Lower leg skin (tissue), 4 donors: Measurements from ENCODE around the gene LMF1. TPM values are rescaled to one million over a fixed set of nuclear protein-coding genes. Genes with fewer than 3 reads are reported as not detected.

ENCODE experiments used
- DNase-seq, 2 donors: peaks; one replicate each; pipeline ENCODE4 v3.0.0-alpha.2; 2019; ENCODE audit warnings: low spot score in 2 of 2
- H3K4me3 ChIP-seq: fragments of 200-600 bp; sonication (generic); 2 replicates; pipeline ENCODE4 v1.5.1; 2017; ENCODE audit warnings: mild to moderate bottlenecking, low read depth; ENCODE audit not compliant: poor library complexity, severe bottlenecking
- POLR2A ChIP-seq, 2 donors: fragments of 450-650 bp; IDR thresholded peaks; one replicate each; pipeline ENCODE4 v1.6.1; 2016 to 2017; ENCODE audit warnings: antibody characterized with exemption in 2 of 2, mild to moderate bottlenecking in 1 of 2, moderate library complexity in 1 of 2
- WGBS, 2 donors: methylation state at CpG; one replicate each; pipeline ENCODE4 v1.1.5; 2018; 5-methylcytosine and 5-hydroxymethylcytosine counted together
- intact Hi-C: fragments of 100-400 bp; cut with DNase I; formaldehyde crosslinking; loops from one replicate; pipeline ENCODE4 v1.15.0; 2023; ENCODE audit warnings: low total_unique reads
- total RNA-seq, 4 donors: library from RNA; depleted of rRNA; stranded (reverse); fragments of >200 nt; gene quantifications; one replicate each; pipeline ENCODE4 v1.1.0, GENCODE V29; 2016
- TF ChIP-seq, protein P1 (sequence below), 3 donors: fragments of 450-650 bp; IDR thresholded peaks; one replicate each; pipeline ENCODE4 v1.5.1; 2016; ENCODE audit warnings: antibody characterized with exemption in 3 of 3, mild to moderate bottlenecking in 3 of 3, moderate library complexity in 2 of 3

LMF1 gene
- total RNA-seq, 4 donors from 2014 or later, result 31.3 to 68.3 (median 50.3) TPM

DNA sequence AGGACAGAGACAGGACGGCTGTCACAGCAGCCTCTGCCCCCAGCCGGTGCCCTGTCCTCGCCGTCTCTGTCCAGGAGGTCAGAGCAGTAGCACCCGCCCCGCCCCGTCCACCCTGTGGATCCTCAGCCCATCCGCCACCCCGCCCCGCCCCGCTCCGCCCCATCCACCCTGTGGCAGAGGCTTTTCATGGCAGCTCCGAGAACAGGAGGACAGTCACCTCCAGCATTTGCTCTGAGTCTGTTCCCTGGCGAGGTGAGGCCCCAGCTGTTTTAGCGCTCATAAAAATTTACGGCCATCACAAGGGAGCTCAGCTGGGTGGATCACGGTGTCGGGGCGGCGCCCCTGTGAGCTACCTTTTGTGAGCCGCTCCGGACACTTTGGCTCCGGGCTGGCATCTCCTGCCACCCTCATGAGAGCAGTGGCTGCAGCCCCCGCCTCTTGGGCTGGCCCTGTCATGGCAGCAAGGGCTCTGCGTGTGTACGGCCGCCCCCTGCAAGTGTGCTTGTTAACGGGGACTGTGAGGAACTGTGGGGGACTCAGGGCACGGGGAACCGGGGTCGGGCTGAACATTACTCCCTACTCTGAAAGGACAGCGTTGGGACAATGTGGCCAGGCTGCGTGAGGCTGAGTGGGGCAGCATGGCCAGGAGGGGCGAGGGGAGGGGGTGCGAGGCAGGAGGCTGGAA is 138.0 kb downstream of the LMF1 start:
- WGBS, 2 donors, result 51 to 65% methylated on average over 20 to 32 of the region's 35 CpGs

DNA sequence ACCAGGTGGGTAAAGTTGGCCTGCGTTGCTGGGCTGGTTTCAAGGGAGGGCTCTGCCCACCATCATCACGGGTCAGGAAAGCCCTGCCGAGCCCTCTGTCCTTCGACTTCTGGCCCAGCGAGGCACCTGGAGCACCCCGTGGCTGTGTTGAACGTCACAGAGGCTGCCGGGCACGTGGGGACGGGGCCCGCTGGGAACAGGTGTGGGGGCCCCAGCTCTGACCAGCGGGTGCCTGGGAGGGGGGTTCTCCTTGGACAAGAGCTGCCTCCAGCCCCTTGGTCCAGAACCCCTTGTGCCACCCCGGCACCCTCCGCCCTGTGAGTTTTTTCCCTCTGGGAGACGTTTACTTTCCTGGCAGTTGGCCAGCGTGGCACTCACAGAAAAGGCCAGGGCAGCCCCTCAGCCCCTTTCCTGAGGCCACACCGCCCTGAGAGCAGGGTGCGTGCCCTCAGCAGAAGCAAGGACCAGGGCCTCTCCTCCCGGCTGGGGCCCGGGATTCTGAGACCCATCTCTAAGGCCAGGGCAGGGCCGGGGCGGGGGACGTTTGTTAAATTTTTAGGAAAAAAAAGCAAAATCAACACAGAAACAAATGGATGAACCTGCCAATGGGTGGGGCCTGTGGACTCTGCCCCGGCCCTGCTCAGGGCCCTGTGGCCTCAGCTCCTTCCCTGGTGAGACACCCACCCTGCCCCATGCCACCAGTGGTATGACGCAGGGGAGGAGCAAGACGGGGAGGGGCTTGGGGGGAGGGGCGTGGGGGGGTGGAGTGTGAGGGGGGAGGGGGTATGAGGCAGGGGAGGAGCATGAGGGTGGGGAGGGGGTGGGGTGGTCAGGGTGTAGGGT is 139.0 kb downstream of the LMF1 start:
- no peak overlapping the region for H3K4me3 ChIP-seq
- intact Hi-C loops, result loop anchor here (10.0 kb wide), 1 partner anchor 353 kb away; no protein-coding TSS in a partner anchor
- no peak for DNase-seq
- 63 to 72% methylated on average over 15 to 21 of the region's 27 CpGs for WGBS, 2 donors
- TF ChIP-seq POLR2A (IDR thresholded peaks at IDR 0.05), result no peak
- TF ChIP-seq, protein P1, sequence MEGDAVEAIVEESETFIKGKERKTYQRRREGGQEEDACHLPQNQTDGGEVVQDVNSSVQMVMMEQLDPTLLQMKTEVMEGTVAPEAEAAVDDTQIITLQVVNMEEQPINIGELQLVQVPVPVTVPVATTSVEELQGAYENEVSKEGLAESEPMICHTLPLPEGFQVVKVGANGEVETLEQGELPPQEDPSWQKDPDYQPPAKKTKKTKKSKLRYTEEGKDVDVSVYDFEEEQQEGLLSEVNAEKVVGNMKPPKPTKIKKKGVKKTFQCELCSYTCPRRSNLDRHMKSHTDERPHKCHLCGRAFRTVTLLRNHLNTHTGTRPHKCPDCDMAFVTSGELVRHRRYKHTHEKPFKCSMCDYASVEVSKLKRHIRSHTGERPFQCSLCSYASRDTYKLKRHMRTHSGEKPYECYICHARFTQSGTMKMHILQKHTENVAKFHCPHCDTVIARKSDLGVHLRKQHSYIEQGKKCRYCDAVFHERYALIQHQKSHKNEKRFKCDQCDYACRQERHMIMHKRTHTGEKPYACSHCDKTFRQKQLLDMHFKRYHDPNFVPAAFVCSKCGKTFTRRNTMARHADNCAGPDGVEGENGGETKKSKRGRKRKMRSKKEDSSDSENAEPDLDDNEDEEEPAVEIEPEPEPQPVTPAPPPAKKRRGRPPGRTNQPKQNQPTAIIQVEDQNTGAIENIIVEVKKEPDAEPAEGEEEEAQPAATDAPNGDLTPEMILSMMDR (IDR thresholded peaks at IDR 0.05), result no peak

More for the DNA sequence above, 138.0 kb downstream of the LMF1 start:
- TF ChIP-seq, protein P1 (IDR thresholded peaks at IDR 0.05), result no peak
- TF ChIP-seq POLR2A (IDR thresholded peaks at IDR 0.05), result no peak
- no peak for DNase-seq
- no peak overlapping the region for H3K4me3 ChIP-seq
- intact Hi-C loops, result loop anchor here (10.0 kb wide), 1 partner anchor 352 kb away; no protein-coding TSS in a partner anchor

DNA sequence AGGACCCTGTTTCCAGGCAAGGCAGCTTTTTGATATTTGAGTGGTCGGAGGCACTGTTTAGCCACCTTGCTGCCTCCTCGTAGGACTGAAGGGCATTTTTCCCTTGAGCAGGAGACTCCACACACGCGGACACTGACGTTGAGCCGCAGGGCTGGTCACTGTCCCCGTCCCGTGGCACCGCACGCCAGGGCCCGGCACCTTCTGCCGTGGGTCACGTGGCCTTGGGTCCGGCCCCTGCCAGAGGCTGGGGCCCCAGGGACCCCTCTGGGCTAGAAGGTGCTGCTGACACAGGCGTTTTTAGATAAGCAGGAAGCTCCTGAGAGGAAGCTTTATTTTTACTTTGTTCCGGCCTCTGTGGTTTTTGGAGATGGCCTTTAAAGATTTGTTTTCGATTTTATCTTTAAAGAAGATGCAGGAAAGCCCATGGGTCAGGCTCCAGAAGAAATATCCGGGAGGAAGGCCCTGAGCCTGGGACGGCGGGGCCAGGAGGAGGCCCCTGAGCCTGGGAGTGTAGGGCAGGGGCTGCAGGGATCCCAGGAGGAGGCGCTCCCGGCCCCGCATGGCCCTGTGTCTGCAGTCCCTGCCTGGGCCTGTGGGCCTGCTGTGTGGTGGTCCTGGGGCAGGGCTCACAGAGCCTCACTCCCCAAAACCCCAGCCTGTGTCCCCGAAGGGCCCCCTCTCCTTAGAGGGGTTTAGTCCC is 139.8 kb downstream of the LMF1 start:
- intact Hi-C loops, result loop anchor here (10.0 kb wide), 1 partner anchor 354 kb away; no protein-coding TSS in a partner anchor
- no peak overlapping the region for H3K4me3 ChIP-seq
- DNase-seq, result no peak
- TF ChIP-seq POLR2A (IDR thresholded peaks at IDR 0.05), result no peak
- TF ChIP-seq, protein P1 (IDR thresholded peaks at IDR 0.05), result no peak
- WGBS, 2 donors, result 77 to 83% methylated on average over 23 to 24 of the region's 24 CpGs

DNA sequence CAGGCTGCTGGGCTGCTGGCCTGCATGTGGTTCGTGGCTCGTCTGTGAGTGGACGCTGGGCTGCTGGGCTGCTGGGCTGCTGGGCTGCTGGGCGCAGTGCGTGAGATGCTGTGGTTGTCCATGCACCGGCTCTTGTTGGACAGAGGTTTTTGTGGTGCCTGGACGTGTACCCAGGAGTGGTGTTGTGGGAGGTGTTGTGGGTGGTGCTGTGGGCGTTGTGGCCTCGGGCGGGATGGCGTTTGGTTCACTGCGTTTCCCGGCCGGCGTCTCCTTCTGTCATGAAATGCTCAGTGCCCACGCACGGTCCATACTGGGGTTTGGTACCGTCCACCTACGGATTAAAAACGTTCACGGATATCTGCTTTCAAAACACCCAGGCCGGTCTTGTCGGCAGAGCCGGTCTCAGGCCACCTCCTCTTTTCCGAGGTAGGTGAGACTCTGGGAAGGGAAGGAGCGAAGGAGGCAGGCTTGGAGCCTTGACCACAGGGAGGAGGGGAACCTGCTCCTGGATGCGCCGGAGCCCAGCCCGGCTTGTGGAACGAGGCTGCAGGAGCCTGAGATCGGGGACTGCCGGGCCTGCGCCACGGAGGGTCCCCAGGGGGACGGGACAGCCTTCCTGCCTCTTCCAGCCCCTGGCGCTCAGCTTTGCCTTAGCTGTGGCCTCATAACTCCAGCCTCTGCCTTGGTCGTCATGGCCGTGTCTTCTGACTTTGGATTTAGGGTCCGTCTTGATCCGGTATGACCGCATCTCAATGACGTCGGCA is 140.5 kb downstream of the LMF1 start:
- intact Hi-C loops, result loop anchor here (10.0 kb wide), 1 partner anchor 355 kb away; no protein-coding TSS in a partner anchor
- TF ChIP-seq POLR2A (IDR thresholded peaks at IDR 0.05), result no peak
- TF ChIP-seq, protein P1 (IDR thresholded peaks at IDR 0.05), result no peak
- 82 to 88% methylated on average over 42 to 43 of the region's 43 CpGs for WGBS, 2 donors
- no peak for DNase-seq
- H3K4me3 ChIP-seq, result no peak overlapping the region

DNA sequence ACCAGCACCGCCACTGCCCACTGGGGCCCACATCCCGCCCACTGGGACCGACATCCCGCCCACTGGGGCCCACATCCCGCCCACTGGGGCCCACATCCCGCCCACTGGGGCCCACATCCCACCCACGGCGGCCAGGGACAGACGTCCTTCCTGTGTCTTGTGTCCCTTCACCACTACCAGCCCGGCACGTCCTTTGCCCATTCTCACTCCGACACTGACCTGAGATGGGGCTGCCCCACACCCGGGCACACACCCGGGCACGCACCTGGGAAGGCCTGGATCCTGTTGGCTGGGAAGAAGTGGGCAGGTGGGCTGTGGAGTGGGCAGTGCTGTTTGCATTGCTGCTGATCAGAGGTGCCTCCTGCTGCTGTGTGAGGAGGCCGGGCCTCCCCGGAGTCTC is 141.9 kb downstream of the LMF1 start:
- no peak for DNase-seq
- intact Hi-C loops, result no loop called here
- no peak overlapping the region for H3K4me3 ChIP-seq
- TF ChIP-seq, protein P1 (IDR thresholded peaks at IDR 0.05), result no peak
- no peak for TF ChIP-seq POLR2A (IDR thresholded peaks at IDR 0.05)
- WGBS, 2 donors, result 81 to 82% methylated on average over 17 of the region's 17 CpGs
